Amniotic stem cell (primary cell): ENCODE results near the gene DDX54.
"Not testable (repeated sequence)": the region's sequence is repeated elsewhere in the genome, so short reads cannot be mapped to it uniquely, and the experiment has no call there.

Source experiments
- DNase-seq: peaks from one replicate; lab custom pipeline; 2025; lab: John Stamatoyannopoulos, UW

DDX54 gene

GRCh38 chr12:113220593-113221180 is 35.4 kb upstream of the DDX54 start:
- no peak for DNase-seq

- DNase-seq = no peak
These were observed 30.7 kb upstream of the DDX54 start for GRCh38 chr12:113216027-113216426.

GRCh38 chr12:113214895-113215400 is 29.7 kb upstream of the DDX54 start:
- peak; percentile 95 for DNase-seq

- DNase-seq = no peak
These were observed 25.9 kb upstream of the DDX54 start for GRCh38 chr12:113211160-113211559.

GRCh38 chr12:113208041-113208934 is 23.0 kb upstream of the DDX54 start:
- DNase-seq = no peak

GRCh38 chr12:113207613-113208040 is 22.3 kb upstream of the DDX54 start:
- DNase-seq = no peak

- not testable (repeated sequence) for DNase-seq
These were observed 21.5 kb upstream of the DDX54 start for GRCh38 chr12:113206802-113207201.

- DNase-seq = no peak
These were observed 19.5 kb upstream of the DDX54 start for GRCh38 chr12:113204804-113205203.

GRCh38 chr12:113203852-113204760 is 18.8 kb upstream of the DDX54 start:
- no peak for DNase-seq

GRCh38 chr12:113202300-113203075 is 17.2 kb upstream of the DDX54 start:
- no peak for DNase-seq

GRCh38 chr12:113201187-113202177 is 16.2 kb upstream of the DDX54 start:
- DNase-seq = no peak

GRCh38 chr12:113200021-113200797 is 14.9 kb upstream of the DDX54 start:
- DNase-seq = no peak

GRCh38 chr12:113198296-113198695 is 13.0 kb upstream of the DDX54 start:
- no peak for DNase-seq

- DNase-seq = no peak
These were observed 12.3 kb upstream of the DDX54 start for GRCh38 chr12:113197518-113198077.

GRCh38 chr12:113196990-113197389 is 11.7 kb upstream of the DDX54 start:
- peak; percentile 39 for DNase-seq

GRCh38 chr12:113196582-113196981 is 11.3 kb upstream of the DDX54 start:
- no peak for DNase-seq

- DNase-seq = no peak
These were observed 10.3 kb upstream of the DDX54 start for GRCh38 chr12:113195598-113195997.

GRCh38 chr12:113194971-113195391 is 9.7 kb upstream of the DDX54 start:
- no peak for DNase-seq

- no peak for DNase-seq
These were observed 5.9 kb upstream of the DDX54 start for GRCh38 chr12:113191227-113191626.
